Lung (tissue), 12 donors: ENCODE results near the gene PCGF1. TPM values are rescaled to one million over a fixed set of nuclear protein-coding genes. Genes with fewer than 3 reads are reported as not detected.

ENCODE experiments used
- ATAC-seq: fragments of 200-7000 bp; cut with Tn5 transposase; one replicate; pipeline ENCODE4 v1.9.1; 2020; ENCODE audit warnings: moderate number of reproducible peaks; ENCODE audit not compliant: insufficient read depth, low FRiP score
- DNase-seq, 3 donors: peaks; one replicate each; pipeline ENCODE4 v3.0.0-alpha.2; 2013 to 2017
- H3K27ac ChIP-seq, 2 donors: one replicate each; pipeline ENCODE4 v1.5.1; 2013; ENCODE audit warnings: mild to moderate bottlenecking in 2 of 2, moderate library complexity in 2 of 2, control low read depth in 1 of 2, inconsistent platforms in 1 of 2, low read depth in 1 of 2, low read length in 1 of 2
- H3K27me3 ChIP-seq, 3 donors: one replicate each; pipeline ENCODE4 v1.5.1; 2013; ENCODE audit warnings: low read length in 2 of 3; ENCODE audit not compliant: control insufficient read depth in 3 of 3, insufficient read depth in 3 of 3
- H3K36me3 ChIP-seq, 4 donors: one replicate each; pipeline ENCODE4 v1.5.1; 2013; ENCODE audit warnings: low read length in 4 of 4, mild to moderate bottlenecking in 1 of 4, moderate library complexity in 1 of 4; ENCODE audit not compliant: control insufficient read depth in 4 of 4, insufficient read depth in 4 of 4
- H3K4me1 ChIP-seq, 5 donors: one replicate each; pipeline ENCODE4 v1.5.1; 2013; ENCODE audit warnings: low read length in 5 of 5, mild to moderate bottlenecking in 2 of 5, moderate library complexity in 1 of 5; ENCODE audit not compliant: control insufficient read depth in 5 of 5, insufficient read depth in 5 of 5
- H3K4me3 ChIP-seq: one replicate; pipeline ENCODE4 v1.5.1; 2013; ENCODE audit warnings: mild to moderate bottlenecking, control low read depth, moderate library complexity
- H3K9ac ChIP-seq, 2 donors: one replicate each; pipeline ENCODE4 v1.5.1; 2013; ENCODE audit warnings: low read length in 2 of 2, control low read depth in 1 of 2; ENCODE audit not compliant: insufficient read depth in 1 of 2
- H3K9me3 ChIP-seq, 4 donors: one replicate each; pipeline ENCODE4 v1.5.1; 2013; ENCODE audit warnings: low read length in 3 of 4, mild to moderate bottlenecking in 1 of 4, moderate library complexity in 1 of 4; ENCODE audit not compliant: control insufficient read depth in 4 of 4, insufficient read depth in 3 of 4
- WGBS, 2 donors: extraction: QIAGEN DNeasy Blood & Tissue Kit; methylation state at CpG; one replicate each; pipeline ENCODE4 v1.1.7; 2013; 5-methylcytosine and 5-hydroxymethylcytosine counted together
- polyA plus RNA-seq, 2 donors: library from polyadenylated mRNA; stranded (reverse); fragments of 200-250 nt; gene quantifications; one replicate each; pipeline ENCODE4 v1.2.1, GENCODE V29; 2013
- total RNA-seq, 2 donors: library from RNA; depleted of rRNA in 1 of 2; stranded (reverse); fragments of >200 nt in 1 of 2; gene quantifications; one replicate each; pipeline ENCODE4 v1.2.1, GENCODE V29; 2014 to 2021
- TF ChIP-seq, protein P1 (sequence below): IDR thresholded peaks from 2 replicates; pipeline ENCODE4 v1.5.1; 2012; ENCODE audit warnings: mild to moderate bottlenecking; ENCODE audit errors: control extremely low read depth, extremely low read depth
- donor health status: control.
- donor health status: control.
- donor health status: Bipolar disorder and iron deficiency.
- donor health status: healthy.
- donor health status: DM: yes; HTN: yes; CAD: no.

Gene PCGF1
- total and polyA plus RNA-seq, 4 donors = 16.7 to 47.8 (median 28.1) TPM

DNA sequence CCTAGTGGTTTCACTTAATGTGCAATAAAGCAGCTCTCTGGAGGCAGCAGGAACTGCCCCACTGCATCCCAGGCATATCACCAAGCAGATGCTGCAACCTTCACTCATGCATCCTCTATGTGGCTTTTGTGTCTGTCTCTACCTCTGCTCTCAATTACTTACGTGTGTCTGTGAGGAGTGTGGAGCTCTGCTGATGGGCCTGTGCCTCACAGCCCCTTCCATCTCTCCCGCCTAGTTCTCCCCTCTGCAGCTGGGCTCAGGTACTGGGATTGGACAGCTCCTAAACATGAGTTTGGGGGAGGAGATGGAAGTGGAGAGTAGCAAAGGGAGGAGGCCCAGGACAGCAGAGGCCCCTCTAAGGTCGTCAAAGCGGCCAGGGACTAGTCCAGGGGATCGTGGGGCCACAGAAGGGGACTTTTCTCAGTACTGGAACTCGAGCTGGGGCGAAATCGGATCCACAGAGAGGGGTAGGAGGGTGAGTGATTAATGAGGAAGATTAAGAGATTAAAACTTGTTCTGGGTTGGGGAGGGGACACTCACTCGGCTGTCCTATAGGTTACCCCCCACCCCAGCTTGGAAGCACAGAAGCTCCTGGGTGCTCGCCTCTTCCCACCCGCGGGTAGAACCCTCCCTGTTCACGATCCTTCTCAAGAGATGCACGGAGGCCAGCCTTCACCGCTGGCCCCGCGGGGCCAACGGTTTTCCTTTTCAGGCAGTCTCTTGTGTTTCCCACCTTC lies 6.0 kb downstream of the PCGF1 start:
- H3K4me1 ChIP-seq = peaks cover 1 to 39% (median 14%) of the 10 kb centered on the region in 5 donors
- ATAC-seq (no peak), DNase-seq (no peak)
- H3K9me3 ChIP-seq = peaks cover 0 to 2% (median 0%) of the 10 kb centered on the region in 4 donors
- H3K4me3 ChIP-seq = no peak overlapping the region
- TF ChIP-seq, protein P1, sequence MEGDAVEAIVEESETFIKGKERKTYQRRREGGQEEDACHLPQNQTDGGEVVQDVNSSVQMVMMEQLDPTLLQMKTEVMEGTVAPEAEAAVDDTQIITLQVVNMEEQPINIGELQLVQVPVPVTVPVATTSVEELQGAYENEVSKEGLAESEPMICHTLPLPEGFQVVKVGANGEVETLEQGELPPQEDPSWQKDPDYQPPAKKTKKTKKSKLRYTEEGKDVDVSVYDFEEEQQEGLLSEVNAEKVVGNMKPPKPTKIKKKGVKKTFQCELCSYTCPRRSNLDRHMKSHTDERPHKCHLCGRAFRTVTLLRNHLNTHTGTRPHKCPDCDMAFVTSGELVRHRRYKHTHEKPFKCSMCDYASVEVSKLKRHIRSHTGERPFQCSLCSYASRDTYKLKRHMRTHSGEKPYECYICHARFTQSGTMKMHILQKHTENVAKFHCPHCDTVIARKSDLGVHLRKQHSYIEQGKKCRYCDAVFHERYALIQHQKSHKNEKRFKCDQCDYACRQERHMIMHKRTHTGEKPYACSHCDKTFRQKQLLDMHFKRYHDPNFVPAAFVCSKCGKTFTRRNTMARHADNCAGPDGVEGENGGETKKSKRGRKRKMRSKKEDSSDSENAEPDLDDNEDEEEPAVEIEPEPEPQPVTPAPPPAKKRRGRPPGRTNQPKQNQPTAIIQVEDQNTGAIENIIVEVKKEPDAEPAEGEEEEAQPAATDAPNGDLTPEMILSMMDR = no peak
- H3K27me3 ChIP-seq = peaks cover 0 to 84% (median 78%) of the 10 kb centered on the region in 3 donors
- peaks cover 0 to 14% (median 7%) of the 10 kb centered on the region in 4 donors for H3K36me3 ChIP-seq
- no peak overlapping the region for H3K9ac ChIP-seq
- WGBS, 2 donors = 76 to 83% methylated on average over 18 of the region's 18 CpGs
- H3K27ac ChIP-seq = no peak overlapping the region

DNA sequence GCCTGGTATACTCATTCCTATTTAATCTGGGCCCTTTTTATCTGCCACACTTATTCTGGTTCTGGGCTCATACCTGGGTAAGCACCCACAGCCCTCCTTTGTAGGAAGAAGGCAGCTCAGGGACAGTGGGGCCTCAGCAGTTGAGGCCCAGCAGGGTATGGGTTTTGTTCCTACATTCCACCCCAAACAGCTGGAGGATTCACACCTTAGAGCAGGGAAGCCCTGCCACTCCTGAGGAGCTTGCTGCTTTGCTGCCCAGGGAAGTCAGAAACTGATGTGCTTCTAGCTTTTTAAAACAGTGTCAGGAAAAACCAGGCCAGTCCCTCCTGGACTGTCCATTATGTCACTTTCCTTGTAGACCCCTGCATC lies 6.9 kb downstream of the PCGF1 start:
- peaks cover 0 to 2% (median 0%) of the 10 kb centered on the region in 4 donors for H3K9me3 ChIP-seq
- H3K36me3 ChIP-seq = peaks cover 0 to 8% (median 4%) of the 10 kb centered on the region in 4 donors
- TF ChIP-seq, protein P1 = no peak
- DNase-seq (no peak), ATAC-seq (no peak)
- no peak overlapping the region for H3K27ac ChIP-seq
- no peak overlapping the region for H3K4me3 ChIP-seq
- no peak overlapping the region for H3K9ac ChIP-seq
- peaks cover 0 to 90% (median 74%) of the 10 kb centered on the region in 3 donors for H3K27me3 ChIP-seq
- H3K4me1 ChIP-seq = peaks cover 0 to 35% (median 14%) of the 10 kb centered on the region in 5 donors

DNA sequence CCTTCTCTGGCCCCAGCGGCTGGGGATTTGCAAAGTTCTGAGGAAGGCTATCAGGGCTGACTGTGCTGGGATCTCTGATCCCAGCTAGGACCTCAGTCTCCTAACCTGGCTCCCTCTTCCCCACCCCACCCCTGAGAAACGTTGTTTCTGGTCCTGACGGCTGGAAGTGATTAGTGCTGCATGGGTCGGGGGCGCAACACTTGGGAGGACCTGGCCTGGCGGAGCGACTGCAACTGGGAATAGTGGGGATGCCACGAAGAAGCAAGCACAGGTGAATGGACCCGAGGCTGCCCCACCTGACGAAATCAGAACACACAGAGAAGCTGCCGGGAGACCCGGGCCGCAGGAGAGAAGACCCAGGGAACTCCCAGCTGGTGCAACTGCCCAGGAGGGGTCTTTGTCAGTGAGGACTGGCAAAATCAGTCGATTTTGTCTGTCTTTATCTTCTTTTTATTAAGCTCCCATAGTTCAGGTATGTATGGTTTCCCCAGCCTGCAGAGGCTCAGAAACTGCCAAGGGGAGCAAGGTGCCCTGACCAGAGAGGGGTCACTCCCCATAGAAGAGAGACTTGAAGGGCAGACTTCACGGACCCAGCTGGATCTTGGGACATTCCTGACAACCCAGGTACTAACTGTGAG lies 7.4 kb downstream of the PCGF1 start:
- peaks cover 0 to 35% (median 14%) of the 10 kb centered on the region in 5 donors for H3K4me1 ChIP-seq
- no peak overlapping the region for H3K27ac ChIP-seq
- no peak for ATAC-seq
- H3K9ac ChIP-seq = no peak overlapping the region
- peaks cover 0 to 3% (median 0%) of the 10 kb centered on the region in 4 donors for H3K36me3 ChIP-seq
- no peak for DNase-seq
- H3K27me3 ChIP-seq = peaks cover 0 to 86% (median 69%) of the 10 kb centered on the region in 3 donors
- TF ChIP-seq, protein P1 = no peak
- H3K9me3 ChIP-seq = peaks cover 0 to 2% (median 0%) of the 10 kb centered on the region in 4 donors
- 45 to 62% methylated on average over 15 of the region's 15 CpGs for WGBS, 2 donors
- H3K4me3 ChIP-seq = no peak overlapping the region
